Keratinocyte (primary cell): ENCODE data around the gene MAP1LC3B2. TPM values are rescaled to one million over a fixed set of nuclear protein-coding genes. Genes with fewer than 3 reads are reported as not detected.

Experiments
- DNase-seq: peaks from one replicate; pipeline ENCODE4 v3.0.0-alpha.2; 2011; ENCODE audit warnings: low read depth, missing footprints, low spot score
- FAIRE-seq: peaks from 2 replicates; lab custom pipeline; 2011; peaks lifted over from hg19 to GRCh38; lab: Jason Lieb, UNC
- H2AFZ ChIP-seq: 2 replicates; pipeline ENCODE4 v1.6.0; 2012; ENCODE audit warnings: low read length, control low read depth, inconsistent platforms; ENCODE audit not compliant: control insufficient read depth
- H3K27ac ChIP-seq: 2 replicates; pipeline ENCODE4 v1.5.1; 2011; ENCODE audit warnings: low read length; ENCODE audit not compliant: control insufficient read depth, insufficient read depth
- H3K27me3 ChIP-seq: 3 replicates; pipeline ENCODE4 v1.6.0; 2011; ENCODE audit warnings: low read length; ENCODE audit not compliant: control insufficient read depth, insufficient read depth; ENCODE audit errors: extremely low read depth
- H3K36me3 ChIP-seq, 2 experiments: 2 replicates in 1 of 2; 3 replicates in 1 of 2; pipeline ENCODE4 v1.5.1; 2011; ENCODE audit warnings: low read length in 2 of 2, mild to moderate bottlenecking in 1 of 2; ENCODE audit not compliant: control insufficient read depth in 2 of 2, insufficient read depth in 2 of 2; ENCODE audit errors: extremely low read depth in 1 of 2
- H3K4me1 ChIP-seq: 3 replicates; pipeline ENCODE4 v1.5.1; 2011; ENCODE audit warnings: low read length; ENCODE audit not compliant: control insufficient read depth, insufficient read depth; ENCODE audit errors: extremely low read depth
- H3K4me2 ChIP-seq: 3 replicates; pipeline ENCODE4 v1.6.0; 2011; ENCODE audit warnings: low read depth, low read length; ENCODE audit not compliant: control insufficient read depth, insufficient read depth; ENCODE audit errors: extremely low read depth
- H3K4me3 ChIP-seq, 3 experiments: fragments of 200-600 bp in 1 of 3; sonication (generic) in 1 of 3; 2 replicates in 2 of 3; 3 replicates in 1 of 3; pipeline ENCODE4 v1.5.1; 2011 to 2016; ENCODE audit warnings: low read length in 3 of 3, mild to moderate bottlenecking in 3 of 3, control low read depth in 2 of 3, inconsistent platforms in 1 of 3, low read depth in 1 of 3, mixed read lengths in 1 of 3, mixed run types in 1 of 3, moderate library complexity in 1 of 3; ENCODE audit not compliant: control insufficient read depth in 2 of 3, insufficient read depth in 2 of 3; ENCODE audit errors: extremely low read depth in 1 of 3
- H3K79me2 ChIP-seq: 2 replicates; pipeline ENCODE4 v1.6.0; 2012; ENCODE audit warnings: low read length; ENCODE audit not compliant: control insufficient read depth, insufficient read depth
- H3K9ac ChIP-seq: 3 replicates; pipeline ENCODE4 v1.6.0; 2011; ENCODE audit warnings: low read length; ENCODE audit not compliant: control insufficient read depth, insufficient read depth; ENCODE audit errors: extremely low read depth
- H3K9me1 ChIP-seq: 3 replicates; pipeline ENCODE4 v1.6.0; 2011; ENCODE audit warnings: low read length; ENCODE audit not compliant: control insufficient read depth, insufficient read depth; ENCODE audit errors: extremely low read depth
- H3K9me3 ChIP-seq: 2 replicates; pipeline ENCODE4 v1.5.1; 2012; ENCODE audit warnings: low read depth, low read length; ENCODE audit not compliant: control insufficient read depth
- H4K20me1 ChIP-seq: 3 replicates; pipeline ENCODE4 v1.6.0; 2011; ENCODE audit warnings: low read length; ENCODE audit not compliant: control insufficient read depth, insufficient read depth; ENCODE audit errors: extremely low read depth
- EZH2 ChIP-seq: IDR thresholded peaks from one replicate; pipeline ENCODE4 v1.6.1; 2012; ENCODE audit warnings: inconsistent platforms, mild to moderate bottlenecking, low read length, moderate library complexity
- dilution Hi-C: fragments of 300-500 bp; cut with MboI; formaldehyde crosslinking; loops from one replicate; pipeline ENCODE4 v1.7.0; 2020; ENCODE audit warnings: low sequenced_read_pairs; ENCODE audit not compliant: extremely low pct_ligation_motif_present
- polyA plus RNA-seq, 5 experiments: library from polyadenylated mRNA; depleted of rRNA in 3 of 5; stranded (reverse) in 3 of 5; stranded (forward) in 1 of 5; unstranded in 1 of 5; fragments of >200 nt; gene quantifications; 1 replicate in 1 of 5; 2 replicates in 3 of 5; 3 replicates in 1 of 5; pipeline versions ENCODE4 v1.2.1 to v1.2.3, GENCODE V29; 2011 to 2012; ENCODE audit warnings: missing spikeins in 2 of 5, low read depth in 1 of 5, low replicate concordance in 1 of 5
- TF ChIP-seq, protein P1 (sequence below), 3 experiments: IDR thresholded peaks in 1 of 3; conservative IDR thresholded peaks in 1 of 3; optimal IDR thresholded peaks in 1 of 3; 2 replicates in 2 of 3; 3 replicates in 1 of 3; pipeline versions ENCODE3 to v1.5.1; 2011; ENCODE audit warnings: low read length in 3 of 3, mild to moderate bottlenecking in 3 of 3, moderate library complexity in 2 of 3, control low read depth in 1 of 3, inconsistent platforms in 1 of 3; ENCODE audit not compliant: insufficient read depth in 2 of 3; ENCODE audit errors: extremely low read depth in 1 of 3

MAP1LC3B2 gene
- polyA plus RNA-seq, 1 donor (not counting 4 experiments of a cell fraction or from before 2014, with no cell fraction given): 6.0 TPM

DNA sequence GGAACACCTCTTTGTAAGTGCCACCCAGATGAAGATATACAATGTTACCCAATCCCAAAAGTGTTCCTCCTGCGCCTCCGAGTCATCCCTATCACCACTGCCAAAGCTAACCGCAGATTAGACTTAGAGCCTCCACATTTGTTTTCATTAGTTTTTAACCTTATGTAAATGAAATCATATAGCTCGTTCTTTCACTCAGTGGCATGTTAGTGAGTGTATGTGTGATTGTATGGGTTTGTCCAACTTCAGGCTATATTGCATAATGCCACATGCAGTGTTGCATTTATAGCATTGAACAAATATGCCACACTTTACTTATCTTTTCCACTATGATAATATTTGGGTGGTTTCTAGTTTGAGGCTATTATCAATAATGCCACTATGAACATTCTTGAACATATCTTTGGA, 18.0 kb downstream of the MAP1LC3B2 start:
- no peak for FAIRE-seq
- H2AFZ ChIP-seq: no peak overlapping the region
- no peaks in the 10 kb centered on the region for H3K4me1 ChIP-seq
- dilution Hi-C loops: no loop called here
- no peaks in the 10 kb centered on the region for H3K9me3 ChIP-seq
- H3K27me3 ChIP-seq: no peaks in the 10 kb centered on the region
- no peak overlapping the region for H3K27ac ChIP-seq
- H3K4me2 ChIP-seq: no peak overlapping the region
- H3K36me3 ChIP-seq: no peaks in the 10 kb centered on the region
- no peaks in the 10 kb centered on the region for H3K9me1 ChIP-seq
- H4K20me1 ChIP-seq: no peaks in the 10 kb centered on the region
- no peak overlapping the region for H3K4me3 ChIP-seq
- no peak for TF ChIP-seq EZH2
- TF ChIP-seq, protein P1, sequence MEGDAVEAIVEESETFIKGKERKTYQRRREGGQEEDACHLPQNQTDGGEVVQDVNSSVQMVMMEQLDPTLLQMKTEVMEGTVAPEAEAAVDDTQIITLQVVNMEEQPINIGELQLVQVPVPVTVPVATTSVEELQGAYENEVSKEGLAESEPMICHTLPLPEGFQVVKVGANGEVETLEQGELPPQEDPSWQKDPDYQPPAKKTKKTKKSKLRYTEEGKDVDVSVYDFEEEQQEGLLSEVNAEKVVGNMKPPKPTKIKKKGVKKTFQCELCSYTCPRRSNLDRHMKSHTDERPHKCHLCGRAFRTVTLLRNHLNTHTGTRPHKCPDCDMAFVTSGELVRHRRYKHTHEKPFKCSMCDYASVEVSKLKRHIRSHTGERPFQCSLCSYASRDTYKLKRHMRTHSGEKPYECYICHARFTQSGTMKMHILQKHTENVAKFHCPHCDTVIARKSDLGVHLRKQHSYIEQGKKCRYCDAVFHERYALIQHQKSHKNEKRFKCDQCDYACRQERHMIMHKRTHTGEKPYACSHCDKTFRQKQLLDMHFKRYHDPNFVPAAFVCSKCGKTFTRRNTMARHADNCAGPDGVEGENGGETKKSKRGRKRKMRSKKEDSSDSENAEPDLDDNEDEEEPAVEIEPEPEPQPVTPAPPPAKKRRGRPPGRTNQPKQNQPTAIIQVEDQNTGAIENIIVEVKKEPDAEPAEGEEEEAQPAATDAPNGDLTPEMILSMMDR (optimal IDR thresholded peaks at IDR 0.05 in 1 of 3, IDR thresholded peaks at IDR 0.05 in 1 of 3, conservative IDR thresholded peaks at IDR 0.05 in 1 of 3; ENCODE audit: extremely low read depth in 1 of 3, insufficient read depth in 2 of 3, low read length in 3 of 3): no peak
- no peak for DNase-seq
- no peaks in the 10 kb centered on the region for H3K79me2 ChIP-seq
- H3K9ac ChIP-seq: no peak overlapping the region

DNA sequence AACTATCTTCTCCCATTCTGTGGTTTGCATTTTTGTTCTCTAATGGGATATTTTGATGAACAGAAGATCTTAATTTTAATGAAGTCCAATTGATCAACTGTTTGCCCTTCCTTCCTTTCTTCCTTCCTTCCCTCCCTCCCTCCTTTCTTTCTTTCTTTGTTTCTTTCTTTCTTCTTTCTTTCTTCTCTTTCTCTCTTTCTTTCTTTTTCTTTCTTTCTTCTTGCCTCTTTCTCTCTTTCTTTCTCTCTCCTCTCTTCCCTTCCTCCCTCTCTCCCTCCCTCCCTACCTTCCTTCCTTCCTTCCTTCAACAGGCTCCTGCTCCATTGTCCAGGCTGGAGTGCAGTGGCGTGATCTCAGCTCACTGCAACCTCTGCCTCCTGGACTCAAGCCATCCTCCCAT, 18.9 kb downstream of the MAP1LC3B2 start:
- H3K36me3 ChIP-seq: no peaks in the 10 kb centered on the region
- no peaks in the 10 kb centered on the region for H3K9me1 ChIP-seq
- no peak overlapping the region for H3K4me3 ChIP-seq
- FAIRE-seq: no peak
- no peak overlapping the region for H3K4me2 ChIP-seq
- dilution Hi-C loops: no loop called here
- no peak overlapping the region for H2AFZ ChIP-seq
- H3K27ac ChIP-seq: no peak overlapping the region
- DNase-seq: no peak
- no peak for TF ChIP-seq EZH2
- TF ChIP-seq, protein P1 (optimal IDR thresholded peaks at IDR 0.05 in 1 of 3, IDR thresholded peaks at IDR 0.05 in 1 of 3, conservative IDR thresholded peaks at IDR 0.05 in 1 of 3; ENCODE audit: extremely low read depth in 1 of 3, insufficient read depth in 2 of 3, low read length in 3 of 3): no peak
- no peaks in the 10 kb centered on the region for H3K27me3 ChIP-seq
- no peaks in the 10 kb centered on the region for H3K4me1 ChIP-seq
- H3K79me2 ChIP-seq: no peaks in the 10 kb centered on the region
- H4K20me1 ChIP-seq: no peaks in the 10 kb centered on the region
- H3K9ac ChIP-seq: no peak overlapping the region
- no peaks in the 10 kb centered on the region for H3K9me3 ChIP-seq
